T-cell (primary cell): ENCODE results near the gene MBNL3. TPM values are rescaled to one million over a fixed set of nuclear protein-coding genes. Genes with fewer than 3 reads are reported as not detected.

ENCODE experiments used
- ATAC-seq, 4 experiments: fragments of 200-7000 bp in 3 of 4; fragments of 150-1000 bp in 1 of 4; cut with Tn5 transposase; replicated peaks in 1 of 4; 1 replicate in 3 of 4; 2 replicates in 1 of 4; pipeline ENCODE4 v1.10.0; 2021; ENCODE audit warnings: moderate library complexity in 3 of 4, mild to moderate bottlenecking in 2 of 4, moderate number of reproducible peaks in 1 of 4
- CTCF ChIA-PET, 2 donors: fragments of 300-600 bp; sonication (Branson Sonifier 250); formaldehyde crosslinking; loops; one replicate each; lab custom pipeline; 2022; ENCODE audit warnings: antibody characterized with exemption in 2 of 2; lab: Charles Lee
- POLR2A ChIA-PET, 2 donors: fragments of 300-600 bp; sonication (Branson Sonifier 250); formaldehyde crosslinking; loops; one replicate each; lab custom pipeline; 2022; ENCODE audit warnings: antibody characterized with exemption in 2 of 2; lab: Charles Lee
- DNase-seq, 35 experiments: peaks; one replicate each; pipeline versions ENCODE4 v3.0.0 to v3.0.0-alpha.2; 2013 to 2023
- H3K27ac ChIP-seq: one replicate; pipeline ENCODE4 v1.5.1; 2013; ENCODE audit warnings: low read length
- H3K27me3 ChIP-seq, 2 experiments: replicated peaks in 1 of 2; 1 replicate in 1 of 2; 2 replicates in 1 of 2; pipeline versions ENCODE4 v1.6.1 to v1.7.0; 2013; ENCODE audit warnings: low read length in 1 of 2, mixed read lengths in 1 of 2; ENCODE audit not compliant: control insufficient read depth in 2 of 2, insufficient read depth in 2 of 2; ENCODE audit errors: extremely low read depth in 1 of 2
- H3K36me3 ChIP-seq, 2 donors: 1 replicate in 1 of 2; 2 replicates in 1 of 2; pipeline versions ENCODE4 v1.6.1 to v1.7.0; 2013; ENCODE audit warnings: low read length in 1 of 2; ENCODE audit not compliant: control insufficient read depth in 2 of 2, insufficient read depth in 1 of 2; ENCODE audit errors: extremely low read depth in 1 of 2
- H3K4me1 ChIP-seq, 2 experiments: 1 replicate in 1 of 2; 2 replicates in 1 of 2; pipeline versions ENCODE4 v1.6.1 to v1.7.0; 2013; ENCODE audit warnings: low read length in 2 of 2, mixed read lengths in 1 of 2; ENCODE audit not compliant: insufficient read depth in 2 of 2, control insufficient read depth in 1 of 2; ENCODE audit errors: extremely low read depth in 1 of 2
- H3K4me3 ChIP-seq, 2 donors: 1 replicate in 1 of 2; 2 replicates in 1 of 2; pipeline versions ENCODE4 v1.5.1 to v1.7.0; 2013; ENCODE audit warnings: mild to moderate bottlenecking in 2 of 2, low read length in 1 of 2, moderate library complexity in 1 of 2; ENCODE audit not compliant: control insufficient read depth in 1 of 2; ENCODE audit errors: extremely low read depth in 1 of 2
- H3K9me3 ChIP-seq: 2 replicates; pipeline ENCODE4 v1.7.0; 2013
- H3K27ac Mint-ChIP-seq, 2 donors: one replicate each; pipeline ENCODE4 v1.8.0; 2020 to 2021; ENCODE audit warnings: mild to moderate bottlenecking in 2 of 2, mixed read lengths in 2 of 2
- H3K27me3 Mint-ChIP-seq, 2 donors: one replicate each; pipeline ENCODE4 v1.8.0; 2021 to 2022; ENCODE audit warnings: mixed read lengths in 2 of 2
- H3K36me3 Mint-ChIP-seq: one replicate; pipeline ENCODE4 v1.8.0; 2021; ENCODE audit warnings: mixed read lengths
- H3K4me1 Mint-ChIP-seq, 3 donors: one replicate each; pipeline ENCODE4 v1.8.0; 2020 to 2022; ENCODE audit warnings: mixed read lengths in 3 of 3, mild to moderate bottlenecking in 1 of 3
- H3K4me3 Mint-ChIP-seq, 3 donors: one replicate each; pipeline ENCODE4 v1.8.0; 2020 to 2022; ENCODE audit warnings: mild to moderate bottlenecking in 3 of 3, mixed read lengths in 3 of 3, moderate library complexity in 3 of 3
- H3K9me3 Mint-ChIP-seq, 3 donors: one replicate each; pipeline ENCODE4 v1.8.0; 2020 to 2022; ENCODE audit warnings: mixed read lengths in 3 of 3
- WGBS: methylation state at CpG from one replicate; pipeline ENCODE4 v1.1.5; 2013; ENCODE audit warnings: missing lambda C conversion rate; ENCODE audit not compliant: insufficient coverage; 5-methylcytosine and 5-hydroxymethylcytosine counted together
- total RNA-seq, 35 experiments: library from RNA in 6 of 35; stranded (reverse) in 6 of 35; fragments of 120-200 nt in 1 of 35; gene quantifications; one replicate each; pipeline versions ENCODE4 v1.2.1 to v1.2.4 and lab custom pipeline; 2013 to 2026

The MBNL3 gene
- total RNA-seq, 5 donors from 2014 or later (not counting 1 experiment from before 2014, with no cell fraction given) = 23.3 to 39.5 (median 27.2) TPM

GRCh38 chrX:132395645-132396044 lies 93.2 kb downstream of the MBNL3 start:
- no peak overlapping the region for H3K27ac Mint-ChIP-seq
- WGBS = 90% methylated on average over 2 of the region's 2 CpGs

DNA sequence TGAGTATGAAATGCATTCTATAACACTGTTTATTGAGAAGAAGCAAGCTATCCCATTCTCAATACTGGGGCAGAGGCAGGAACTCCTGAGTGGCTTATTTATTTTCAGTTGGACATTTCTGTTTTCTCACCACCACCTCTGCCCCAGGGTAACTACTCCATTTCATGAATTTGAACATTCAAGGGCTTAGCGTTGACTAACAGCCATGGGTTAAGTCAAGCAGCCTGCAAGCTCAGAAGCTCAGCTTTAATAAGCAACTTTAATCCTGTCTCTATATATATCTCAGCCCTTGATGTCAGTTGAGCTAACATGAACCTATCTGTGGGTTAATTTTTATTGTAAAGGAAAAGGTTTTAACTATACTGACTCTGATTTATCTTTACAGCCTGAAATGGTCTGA lies 93.8 kb downstream of the MBNL3 start:
- peaks cover 0 to 4% of the 10 kb centered on the region in 2 donors for H3K36me3 ChIP-seq
- WGBS = no CpG with 5 or more reads among the region's 1 CpG
- Mint-ChIP-seq H3K36me3 (peaks cover 13% of the 10 kb centered on the region), H3K4me1 (peaks cover 0 to 4% (median 0%) of the 10 kb centered on the region in 3 donors), H3K4me3 (no peak overlapping the region), H3K27me3 (peaks cover 0 to 10% of the 10 kb centered on the region in 2 donors), H3K9me3 (no peaks in the 10 kb centered on the region), H3K27ac (no peak overlapping the region)
- no peak overlapping the region for H3K27ac ChIP-seq
- ChIA-PET POLR2A (no interaction called here), CTCF (interaction anchor here in 1 of 2 donors (0.8 kb wide), 1 partner anchor 103 kb away, joined by 3 read pairs; no protein-coding TSS in a partner anchor)
- no peaks in the 10 kb centered on the region for H3K4me1 ChIP-seq
- no peak overlapping the region for H3K4me3 ChIP-seq
- no peaks in the 10 kb centered on the region for H3K27me3 ChIP-seq
- DNase-seq (no peak), ATAC-seq (no peak)
- no peaks in the 10 kb centered on the region for H3K9me3 ChIP-seq

More at GRCh38 chrX:132395645-132396044, 93.2 kb downstream of the MBNL3 start:
- Mint-ChIP-seq H3K4me3 (no peak overlapping the region), H3K27me3 (peaks cover 0 to 11% of the 10 kb centered on the region in 2 donors), H3K36me3 (peaks cover 13% of the 10 kb centered on the region), H3K9me3 (no peaks in the 10 kb centered on the region), H3K4me1 (peaks cover 0 to 4% (median 0%) of the 10 kb centered on the region in 3 donors)
- no peak overlapping the region for H3K27ac ChIP-seq
- ATAC-seq (no peak), DNase-seq (no peak)
- ChIA-PET POLR2A (no interaction called here), CTCF (no interaction called here)
- H3K36me3 ChIP-seq = peaks cover 0 to 3% of the 10 kb centered on the region in 2 donors
- no peaks in the 10 kb centered on the region for H3K27me3 ChIP-seq
- no peaks in the 10 kb centered on the region for H3K9me3 ChIP-seq
- no peak overlapping the region for H3K4me3 ChIP-seq
- H3K4me1 ChIP-seq = no peaks in the 10 kb centered on the region

GRCh38 chrX:132394591-132394990 lies 94.2 kb downstream of the MBNL3 start:
- H3K27me3 ChIP-seq = no peaks in the 10 kb centered on the region
- H3K36me3 ChIP-seq = peaks cover 0 to 4% of the 10 kb centered on the region in 2 donors
- POLR2A ChIA-PET = no interaction called here
- no peak overlapping the region for H3K4me3 ChIP-seq
- H3K9me3 ChIP-seq = no peaks in the 10 kb centered on the region
- H3K4me1 Mint-ChIP-seq = peaks cover 0 to 4% (median 0%) of the 10 kb centered on the region in 3 donors
- ATAC-seq (no peak), DNase-seq (no peak)
- no peaks in the 10 kb centered on the region for H3K4me1 ChIP-seq
- no peak overlapping the region for H3K27ac ChIP-seq
- H3K27me3 Mint-ChIP-seq = peaks cover 0 to 6% of the 10 kb centered on the region in 2 donors
- peaks cover 13% of the 10 kb centered on the region for H3K36me3 Mint-ChIP-seq
- H3K9me3 Mint-ChIP-seq = no peaks in the 10 kb centered on the region
- CTCF ChIA-PET = interaction anchor here in 1 of 2 donors (0.8 kb wide), 1 partner anchor 102 kb away, joined by 3 read pairs; no protein-coding TSS in a partner anchor
- H3K4me3 Mint-ChIP-seq = no peak overlapping the region
- H3K27ac Mint-ChIP-seq = no peak overlapping the region

GRCh38 chrX:132393992-132394391 lies 94.8 kb downstream of the MBNL3 start:
- H3K27me3 ChIP-seq = no peaks in the 10 kb centered on the region
- no peaks in the 10 kb centered on the region for H3K9me3 Mint-ChIP-seq
- DNase-seq = no peak
- peaks cover 13% of the 10 kb centered on the region for H3K36me3 Mint-ChIP-seq
- 100% methylated on average over 1 of the region's 4 CpGs for WGBS
- peaks cover 0 to 4% of the 10 kb centered on the region in 2 donors for H3K36me3 ChIP-seq
- H3K27ac Mint-ChIP-seq = no peak overlapping the region
- ChIA-PET POLR2A (no interaction called here), CTCF (no interaction called here)
- H3K4me1 ChIP-seq = no peaks in the 10 kb centered on the region
- H3K4me3 ChIP-seq = no peak overlapping the region
- peaks cover 0 to 9% of the 10 kb centered on the region in 2 donors for H3K27me3 Mint-ChIP-seq
- no peaks in the 10 kb centered on the region for H3K9me3 ChIP-seq
- no peak overlapping the region for H3K4me3 Mint-ChIP-seq
- ATAC-seq = no peak
- H3K4me1 Mint-ChIP-seq = peaks cover 0 to 4% (median 0%) of the 10 kb centered on the region in 3 donors
- H3K27ac ChIP-seq = no peak overlapping the region

- Histone ChIP-seq H3K36me3 (peaks cover 0 to 4% of the 10 kb centered on the region in 2 donors), H3K4me1 (no peaks in the 10 kb centered on the region), H3K27me3 (no peaks in the 10 kb centered on the region), H3K9me3 (no peaks in the 10 kb centered on the region), H3K27ac (no peak overlapping the region), H3K4me3 (no peak overlapping the region)
- Mint-ChIP-seq H3K27me3 (peaks cover 0 to 10% of the 10 kb centered on the region in 2 donors), H3K36me3 (peaks cover 10% of the 10 kb centered on the region), H3K27ac (no peak overlapping the region), H3K4me3 (no peak overlapping the region), H3K9me3 (no peaks in the 10 kb centered on the region), H3K4me1 (peaks cover 0 to 1% (median 0%) of the 10 kb centered on the region in 3 donors)
- ChIA-PET POLR2A (interaction anchor here in 1 of 2 donors (0.6 kb wide), 1 partner anchor 1310 kb away, joined by 5 read pairs; no protein-coding TSS in a partner anchor), CTCF (interaction anchor here in 1 of 2 donors (0.7 kb wide), 1 partner anchor 24 kb away, joined by 5 read pairs; no protein-coding TSS in a partner anchor)
- ATAC-seq = no peak
- no CpG with 5 or more reads among the region's 1 CpG for WGBS
- no peak for DNase-seq
Measured at GRCh38 chrX:132393485-132393884, 95.4 kb downstream of the MBNL3 start.

DNA sequence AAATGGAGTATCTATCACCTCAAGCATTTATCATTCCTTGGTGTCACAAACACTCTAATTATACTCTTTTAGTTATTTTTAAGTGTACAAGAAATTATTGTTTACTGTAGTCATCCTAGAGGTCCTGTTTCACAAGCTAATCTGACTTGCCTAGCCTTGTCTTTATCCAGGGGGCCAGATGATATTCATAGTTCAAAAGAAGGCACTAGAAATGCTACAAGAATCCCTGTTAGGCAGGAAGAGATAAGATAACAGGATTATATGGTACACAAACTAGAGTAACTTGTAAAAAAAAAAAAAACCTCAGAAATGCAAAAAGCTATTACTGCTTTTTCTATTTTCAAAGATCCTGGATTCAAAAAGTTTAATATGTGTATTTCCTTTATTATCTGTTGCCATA lies 95.8 kb downstream of the MBNL3 start:
- no peak for DNase-seq
- no peak overlapping the region for H3K4me3 ChIP-seq
- Mint-ChIP-seq H3K27me3 (peaks cover 0 to 10% of the 10 kb centered on the region in 2 donors), H3K9me3 (no peaks in the 10 kb centered on the region), H3K4me1 (no peaks in the 10 kb centered on the region), H3K27ac (no peak overlapping the region), H3K36me3 (peaks cover 9% of the 10 kb centered on the region), H3K4me3 (no peak overlapping the region)
- no peaks in the 10 kb centered on the region for H3K9me3 ChIP-seq
- POLR2A ChIA-PET = interaction anchor here in 1 of 2 donors (0.6 kb wide), 1 partner anchor 1311 kb away, joined by 5 read pairs; no protein-coding TSS in a partner anchor
- no peak for ATAC-seq
- H3K4me1 ChIP-seq = no peaks in the 10 kb centered on the region
- CTCF ChIA-PET = interaction anchor here in 1 of 2 donors (0.7 kb wide), 1 partner anchor 23 kb away, joined by 5 read pairs; no protein-coding TSS in a partner anchor
- H3K27me3 ChIP-seq = no peaks in the 10 kb centered on the region
- peaks cover 0 to 4% of the 10 kb centered on the region in 2 donors for H3K36me3 ChIP-seq
- H3K27ac ChIP-seq = no peak overlapping the region
